Measurements from ENCODE around the gene FLACC1. TPM values are rescaled to one million over a fixed set of nuclear protein-coding genes. Genes with fewer than 3 reads are reported as not detected.
A peak's percentile ranks its signal among the peaks of the same experiment; 100 is the strongest.

Gene FLACC1
- total and polyA plus RNA-seq, 9 of the 15 experiments (the other 6 are each of a cell fraction or from before 2014, with no cell fraction given) = 0.07 to 0.68 (median 0.22) TPM; not detected in 2

DNA sequence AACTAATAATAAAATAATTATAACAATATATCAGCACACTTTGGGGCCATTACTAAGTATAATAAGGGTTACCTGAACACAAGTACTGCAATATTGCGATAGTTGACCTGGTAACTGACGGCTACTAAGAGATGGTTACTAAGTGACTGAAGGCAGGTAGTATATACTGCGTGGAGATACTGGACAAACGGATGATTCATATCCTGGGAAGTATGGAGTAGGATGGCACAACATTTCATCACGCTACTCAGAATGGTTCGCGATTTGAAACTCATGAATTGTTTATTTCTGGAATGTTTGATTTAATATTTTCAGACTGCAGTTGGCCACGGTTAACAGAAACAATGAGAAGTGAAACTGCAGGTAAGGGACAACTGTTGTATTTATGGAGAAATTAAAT is 39.5 kb upstream of the FLACC1 start:
- Histone ChIP-seq H3K79me2 (ENCODE audit: control insufficient read depth, insufficient read depth, low read length) (peaks cover 13% of the 10 kb centered on the region; the same call in 2 of the 3 replicates), H2AFZ (ENCODE audit: low read depth, low read length) (no peak overlapping the region), H3K9ac (ENCODE audit: insufficient read depth in 1 of 2, low read depth in 2 of 2, low read length in 2 of 2) (no peak overlapping the region), H3K27me3 (ENCODE audit: control insufficient read depth in 2 of 2, insufficient read depth in 2 of 2, low read length in 2 of 2) (no peaks in the 10 kb centered on the region), H3K36me3 (ENCODE audit: control insufficient read depth, insufficient read depth, low read length) (peaks cover 61% of the 10 kb centered on the region), H3K4me3 (no peak overlapping the region), H3K9me1 (ENCODE audit: control insufficient read depth, insufficient read depth, low read length) (no peaks in the 10 kb centered on the region), H3K4me1 (replicated peaks in 1 of 2; ENCODE audit: control insufficient read depth in 2 of 2, insufficient read depth in 2 of 2, low read length in 2 of 2) (no peaks in the 10 kb centered on the region), H3K4me2 (ENCODE audit: insufficient read depth, low read length) (no peak overlapping the region), H4K20me1 (replicated peaks; ENCODE audit: control insufficient read depth, insufficient read depth, low read length) (no peaks in the 10 kb centered on the region), H3K27ac (ENCODE audit: extremely low read depth, low read depth, low read length) (no peak overlapping the region), H3K9me3 (replicated peaks; ENCODE audit: control insufficient read depth, insufficient read depth, low read depth, low read length) (no peaks in the 10 kb centered on the region)
- in situ Hi-C loops (cut with MboI) = no loop called here
- POLR2A ChIA-PET = interaction anchor here (1.4 kb wide), 1 partner anchor 8 kb away, joined by 5 read pairs; no protein-coding TSS in a partner anchor
- FAIRE-seq = no peak
- DNase-seq (ENCODE audit: extremely low read depth in 1 of 4, low spot score in 3 of 4) = no peak
- no TSS peak for BruUV-seq (replicated peaks)
- CTCF ChIA-PET (ENCODE audit: low intra/inter-chr PET ratio) = no interaction called here
- ATAC-seq = no peak
- 79% methylated on average over 7 of the region's 8 CpGs for WGBS (ENCODE audit: insufficient coverage, low coverage, missing lambda C conversion rate)
- TF ChIP-seq PHB2 (IDR thresholded peaks at IDR 0.05; ENCODE audit: low read depth) = no peak
- no peak for TF ChIP-seq ILK (tag; IDR thresholded peaks at IDR 0.05; ENCODE audit: borderline replicate concordance, low read depth)
- no peak for TF ChIP-seq RBM15 (IDR thresholded peaks at IDR 0.05; ENCODE audit: insufficient read depth, low read length)
- no peak for TF ChIP-seq TAF1 (IDR thresholded peaks at IDR 0.05; ENCODE audit: control insufficient read depth, extremely low read depth, insufficient read depth, low read length, severe bottlenecking)
- no peak for TF ChIP-seq ZNF79 (CRISPR knock-in tag; IDR thresholded peaks at IDR 0.05; ENCODE audit: low read depth)
- no peak for TF ChIP-seq KLF1 (tag; IDR thresholded peaks at IDR 0.05)
- no peak for TF ChIP-seq KLF10 (CRISPR knock-in tag; IDR thresholded peaks at IDR 0.05)
- no peak for TF ChIP-seq POLR2AphosphoS2 (IDR thresholded peaks at IDR 0.05; ENCODE audit: low read length)
- TF ChIP-seq, protein P1, sequence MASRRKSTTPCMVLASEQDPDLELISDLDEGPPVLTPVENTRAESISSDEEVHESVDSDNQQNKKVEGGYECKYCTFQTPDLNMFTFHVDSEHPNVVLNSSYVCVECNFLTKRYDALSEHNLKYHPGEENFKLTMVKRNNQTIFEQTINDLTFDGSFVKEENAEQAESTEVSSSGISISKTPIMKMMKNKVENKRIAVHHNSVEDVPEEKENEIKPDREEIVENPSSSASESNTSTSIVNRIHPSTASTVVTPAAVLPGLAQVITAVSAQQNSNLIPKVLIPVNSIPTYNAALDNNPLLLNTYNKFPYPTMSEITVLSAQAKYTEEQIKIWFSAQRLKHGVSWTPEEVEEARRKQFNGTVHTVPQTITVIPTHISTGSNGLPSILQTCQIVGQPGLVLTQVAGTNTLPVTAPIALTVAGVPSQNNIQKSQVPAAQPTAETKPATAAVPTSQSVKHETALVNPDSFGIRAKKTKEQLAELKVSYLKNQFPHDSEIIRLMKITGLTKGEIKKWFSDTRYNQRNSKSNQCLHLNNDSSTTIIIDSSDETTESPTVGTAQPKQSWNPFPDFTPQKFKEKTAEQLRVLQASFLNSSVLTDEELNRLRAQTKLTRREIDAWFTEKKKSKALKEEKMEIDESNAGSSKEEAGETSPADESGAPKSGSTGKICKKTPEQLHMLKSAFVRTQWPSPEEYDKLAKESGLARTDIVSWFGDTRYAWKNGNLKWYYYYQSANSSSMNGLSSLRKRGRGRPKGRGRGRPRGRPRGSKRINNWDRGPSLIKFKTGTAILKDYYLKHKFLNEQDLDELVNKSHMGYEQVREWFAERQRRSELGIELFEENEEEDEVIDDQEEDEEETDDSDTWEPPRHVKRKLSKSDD (conservative IDR thresholded peaks at IDR 0.05; ENCODE audit: low read length) = no peak
- TF ChIP-seq, protein P2, sequence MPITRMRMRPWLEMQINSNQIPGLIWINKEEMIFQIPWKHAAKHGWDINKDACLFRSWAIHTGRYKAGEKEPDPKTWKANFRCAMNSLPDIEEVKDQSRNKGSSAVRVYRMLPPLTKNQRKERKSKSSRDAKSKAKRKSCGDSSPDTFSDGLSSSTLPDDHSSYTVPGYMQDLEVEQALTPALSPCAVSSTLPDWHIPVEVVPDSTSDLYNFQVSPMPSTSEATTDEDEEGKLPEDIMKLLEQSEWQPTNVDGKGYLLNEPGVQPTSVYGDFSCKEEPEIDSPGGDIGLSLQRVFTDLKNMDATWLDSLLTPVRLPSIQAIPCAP (CRISPR knock-in tag; IDR thresholded peaks at IDR 0.05; ENCODE audit: borderline replicate concordance) = no peak
- no peak for TF ChIP-seq SRSF3 (IDR thresholded peaks at IDR 0.05; ENCODE audit: insufficient read depth, low read length)
- TF ChIP-seq CEBPG (CRISPR knock-in tag; IDR thresholded peaks at IDR 0.05) = no peak
- peak in 1 of 2 experiments; percentile 74; a peak in 2 of 4 replicates for TF ChIP-seq CEBPG (tag; conservative IDR thresholded peaks at IDR 0.05 in 1 of 2, IDR thresholded peaks at IDR 0.05 in 1 of 2)
- TF ChIP-seq FOXA3 (CRISPR knock-in tag; conservative IDR thresholded peaks at IDR 0.05 in 1 of 2, IDR thresholded peaks at IDR 0.05 in 1 of 2) = no peak
- TF ChIP-seq, protein P3, sequence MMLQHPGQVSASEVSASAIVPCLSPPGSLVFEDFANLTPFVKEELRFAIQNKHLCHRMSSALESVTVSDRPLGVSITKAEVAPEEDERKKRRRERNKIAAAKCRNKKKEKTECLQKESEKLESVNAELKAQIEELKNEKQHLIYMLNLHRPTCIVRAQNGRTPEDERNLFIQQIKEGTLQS (IDR thresholded peaks at IDR 0.05) = 0 out of 2 replicates have a peak, but pooled peaks have one; percentile 11
- TF ChIP-seq, protein P3 (CRISPR knock-in tag; conservative IDR thresholded peaks at IDR 0.05) = no peak
- no peak for TF ChIP-seq PYGO2 (tag; IDR thresholded peaks at IDR 0.05)
- no peak for TF ChIP-seq TAF9B (IDR thresholded peaks at IDR 0.05; ENCODE audit: partially characterized antibody)
- intact Hi-C loops (cut with micrococcal nuclease) = no loop called here
